GM18508 (cell line): ENCODE measurements around the gene ZG16.
"Not testable (repeated sequence)": the region's sequence is repeated elsewhere in the genome, so short reads cannot be mapped to it uniquely, and the experiment has no call there.

Source experiments
- ATAC-seq: cut with Tn5 transposase; IDR thresholded peaks from one replicate; pipeline ENCODE4 v1.9.1; 2021; ENCODE audit warnings: moderate number of reproducible peaks; ENCODE audit not compliant: insufficient read depth, unreplicated experiment

ZG16 gene

GRCh38 chr16:29747947-29748759 is 29.9 kb upstream of the ZG16 start:
- ATAC-seq, result no peak

- not testable (repeated sequence) for ATAC-seq
These were observed 29.3 kb upstream of the ZG16 start for GRCh38 chr16:29748760-29749149.

- ATAC-seq, result no peak
These were observed 24.5 kb upstream of the ZG16 start for GRCh38 chr16:29753516-29753915.

- no peak for ATAC-seq
These were observed 21.4 kb upstream of the ZG16 start for GRCh38 chr16:29756654-29757053.

- ATAC-seq, result not testable (repeated sequence)
These were observed 21.0 kb upstream of the ZG16 start for GRCh38 chr16:29757086-29757485.

GRCh38 chr16:29757950-29758466 is 20.0 kb upstream of the ZG16 start:
- ATAC-seq, result no peak

- no peak for ATAC-seq
These were observed 17.3 kb upstream of the ZG16 start for GRCh38 chr16:29760567-29761279.

GRCh38 chr16:29761280-29761651 is 16.8 kb upstream of the ZG16 start:
- not testable (repeated sequence) for ATAC-seq

- ATAC-seq, result no peak
These were observed 16.2 kb upstream of the ZG16 start for GRCh38 chr16:29761882-29762281.

- ATAC-seq, result no peak
These were observed 14.7 kb upstream of the ZG16 start for GRCh38 chr16:29763326-29763725.

GRCh38 chr16:29765167-29766032 is 12.7 kb upstream of the ZG16 start:
- ATAC-seq, result no peak

- no peak for ATAC-seq
These were observed 11.5 kb upstream of the ZG16 start for GRCh38 chr16:29766571-29766970.

- ATAC-seq, result no peak
These were observed 11.0 kb upstream of the ZG16 start for GRCh38 chr16:29767062-29767461.

GRCh38 chr16:29769507-29769906 is 8.5 kb upstream of the ZG16 start:
- ATAC-seq, result no peak

GRCh38 chr16:29770250-29770929 is 7.7 kb upstream of the ZG16 start:
- no peak for ATAC-seq

GRCh38 chr16:29772330-29772729 is 5.7 kb upstream of the ZG16 start:
- not testable (repeated sequence) for ATAC-seq

- ATAC-seq, result no peak
These were observed 3.3 kb upstream of the ZG16 start for GRCh38 chr16:29774730-29775129.

GRCh38 chr16:29775742-29776408 is 2.2 kb upstream of the ZG16 start:
- ATAC-seq, result no peak

- ATAC-seq, result no peak
These were observed 1.4 kb downstream of the ZG16 start for GRCh38 chr16:29779474-29779873.
